GM13976 (cell line): ENCODE results near the gene MORC1.

Experiments used
- DNase-seq: peaks from one replicate; pipeline ENCODE4 v3.0.0; 2012; ENCODE audit warnings: low spot score
- CTCF ChIP-seq: IDR thresholded peaks from 2 replicates; pipeline ENCODE4 v1.5.1; 2012; ENCODE audit warnings: borderline replicate concordance, mild to moderate bottlenecking; ENCODE audit not compliant: insufficient read depth; ENCODE audit errors: extremely low read depth, missing control alignments, control extremely low read depth
- in situ Hi-C: fragments of 300-500 bp; cut with MboI; formaldehyde crosslinking; loops from one replicate; pipeline ENCODE4 v1.12.0; 2022; ENCODE audit warnings: low sequenced_read_pairs, mixed read lengths, inconsistent platforms; ENCODE audit not compliant: unreplicated experiment

The MORC1 gene

GRCh38 chr3:109117939-109118338 is at the start of gene MORC1:
Gene MORC1 (minus strand): TSS chr3:109118134. CDS start chr3:109118059, 75 bp downstream.
- in situ Hi-C loops, result no loop called here
- DNase-seq, result no peak
- no peak for TF ChIP-seq CTCF

- DNase-seq, result no peak
Observed at GRCh38 chr3:109165905-109166304, 48.0 kb upstream of the MORC1 start.

GRCh38 chr3:109161487-109162123 is 43.7 kb upstream of the MORC1 start:
- DNase-seq, result no peak
- in situ Hi-C loops, result no loop called here
- TF ChIP-seq CTCF, result no peak

More at GRCh38 chr3:109165905-109166304, 48.0 kb upstream of the MORC1 start:
- in situ Hi-C loops, result no loop called here
- no peak for TF ChIP-seq CTCF

- no peak for TF ChIP-seq CTCF
- in situ Hi-C loops, result no loop called here
Observed at GRCh38 chr3:109155828-109156227, 37.9 kb upstream of the MORC1 start.

GRCh38 chr3:109154979-109155378 is 37.0 kb upstream of the MORC1 start:
- no peak for DNase-seq
- TF ChIP-seq CTCF, result no peak
- in situ Hi-C loops, result no loop called here

More at GRCh38 chr3:109155828-109156227, 37.9 kb upstream of the MORC1 start:
- DNase-seq, result no peak

GRCh38 chr3:109152320-109152719 is 34.4 kb upstream of the MORC1 start:
- in situ Hi-C loops, result no loop called here
- DNase-seq, result no peak
- no peak for TF ChIP-seq CTCF
